Natural killer cell (primary cell): Measurements from ENCODE around the gene KCNQ2. TPM values are rescaled to one million over a fixed set of nuclear protein-coding genes. Genes with fewer than 3 reads are reported as not detected.

ENCODE experiments used
- ATAC-seq, 3 donors: fragments of 150-1000 bp in 2 of 3; fragments of 200-7000 bp in 1 of 3; cut with Tn5 transposase; 1 replicate in 1 of 3; 2 replicates in 2 of 3; pipeline ENCODE4 v1.10.0; 2021; ENCODE audit warnings: mild to moderate bottlenecking in 2 of 3, moderate library complexity in 2 of 3
- DNase-seq, 2 donors: peaks; one replicate each; pipeline versions ENCODE4 v3.0.0 to v3.0.0-alpha.2; 2013 to 2021; ENCODE audit warnings: mixed read lengths in 1 of 2
- H3K27ac ChIP-seq: one replicate; pipeline ENCODE4 v1.5.1; 2013; ENCODE audit warnings: mild to moderate bottlenecking, low read length
- H3K27me3 ChIP-seq: one replicate; pipeline ENCODE4 v1.6.1; 2013; ENCODE audit warnings: low read length; ENCODE audit not compliant: control insufficient read depth, insufficient read depth
- H3K36me3 ChIP-seq: one replicate; pipeline ENCODE4 v1.6.1; 2013; ENCODE audit warnings: low read length; ENCODE audit not compliant: control insufficient read depth, insufficient read depth
- H3K4me1 ChIP-seq: one replicate; pipeline ENCODE4 v1.6.1; 2013; ENCODE audit warnings: low read length; ENCODE audit not compliant: control insufficient read depth, insufficient read depth
- H3K4me3 ChIP-seq: one replicate; pipeline ENCODE4 v1.5.1; 2013; ENCODE audit warnings: low read length
- H3K9me3 ChIP-seq: one replicate; pipeline ENCODE4 v1.6.1; 2013; ENCODE audit warnings: low read length; ENCODE audit not compliant: control insufficient read depth, insufficient read depth
- H3K27ac Mint-ChIP-seq, 2 donors: one replicate each; pipeline ENCODE4 v1.8.0; 2022; ENCODE audit warnings: mild to moderate bottlenecking in 2 of 2, mixed read lengths in 2 of 2, moderate library complexity in 1 of 2
- H3K27me3 Mint-ChIP-seq, 2 donors: one replicate each; pipeline ENCODE4 v1.8.0; 2022; ENCODE audit warnings: low read depth in 2 of 2, mixed read lengths in 2 of 2
- H3K36me3 Mint-ChIP-seq: one replicate; pipeline ENCODE4 v1.8.0; 2022; ENCODE audit warnings: mixed read lengths
- H3K4me1 Mint-ChIP-seq, 2 donors: one replicate each; pipeline ENCODE4 v1.8.0; 2022; ENCODE audit warnings: mixed read lengths in 2 of 2
- H3K4me3 Mint-ChIP-seq: one replicate; pipeline ENCODE4 v1.8.0; 2022; ENCODE audit warnings: mild to moderate bottlenecking, moderate library complexity, mixed read lengths
- H3K9me3 Mint-ChIP-seq, 2 donors: one replicate each; pipeline ENCODE4 v1.8.0; 2022; ENCODE audit warnings: mixed read lengths in 2 of 2
- CTCF ChIP-seq: fragments of 200-600 bp; IDR thresholded peaks from one replicate; pipeline ENCODE4 v1.8.0; 2022; ENCODE audit warnings: antibody characterized with exemption
- WGBS: methylation state at CpG from one replicate; pipeline ENCODE4 v1.1.7; 2013; ENCODE audit warnings: missing lambda C conversion rate; ENCODE audit not compliant: insufficient coverage; 5-methylcytosine and 5-hydroxymethylcytosine counted together
- intact Hi-C: fragments of 100-400 bp; cut with micrococcal nuclease; formaldehyde crosslinking; loops from one replicate; pipeline ENCODE4 v1.14.2; 2022
- total RNA-seq, 4 donors: library from RNA; stranded (reverse); fragments of 120-200 nt in 1 of 4; gene quantifications; one replicate each; pipeline versions ENCODE4 v1.2.3 to v1.2.4, GENCODE V29; 2013 to 2022

The KCNQ2 gene
- total RNA-seq, 3 donors from 2014 or later (not counting 1 experiment from before 2014, with no cell fraction given): not detected

- H3K9me3 Mint-ChIP-seq: no peaks in the 10 kb centered on the region
- ATAC-seq: no peak
- Histone ChIP-seq H3K36me3 (no peaks in the 10 kb centered on the region), H3K9me3 (no peaks in the 10 kb centered on the region), H3K4me3 (no peak overlapping the region), H3K4me1 (peaks cover 4% of the 10 kb centered on the region), H3K27ac (no peak overlapping the region), H3K27me3 (no peaks in the 10 kb centered on the region)
- WGBS: 88% methylated on average over 20 of the region's 20 CpGs
- peaks cover 0 to 2% of the 10 kb centered on the region in 2 donors for H3K27me3 Mint-ChIP-seq
- H3K4me1 Mint-ChIP-seq: no peaks in the 10 kb centered on the region
- no peak overlapping the region for H3K27ac Mint-ChIP-seq
- no peak for TF ChIP-seq CTCF
- intact Hi-C loops: no loop called here
- no peak overlapping the region for H3K4me3 Mint-ChIP-seq
- no peaks in the 10 kb centered on the region for H3K36me3 Mint-ChIP-seq
- no peak for DNase-seq
Measured at GRCh38 chr20:63428906-63429575, 43.4 kb downstream of the KCNQ2 start.

- peaks cover 0 to 2% of the 10 kb centered on the region in 2 donors for H3K27me3 Mint-ChIP-seq
- Histone ChIP-seq H3K27me3 (no peaks in the 10 kb centered on the region), H3K9me3 (no peaks in the 10 kb centered on the region), H3K4me3 (no peak overlapping the region), H3K27ac (no peak overlapping the region), H3K36me3 (no peaks in the 10 kb centered on the region), H3K4me1 (no peaks in the 10 kb centered on the region)
- no peaks in the 10 kb centered on the region for H3K4me1 Mint-ChIP-seq
- ATAC-seq: no peak
- no peak for DNase-seq
- 90% methylated on average over 27 of the region's 27 CpGs for WGBS
- H3K27ac Mint-ChIP-seq: no peak overlapping the region
- no peak overlapping the region for H3K4me3 Mint-ChIP-seq
- H3K36me3 Mint-ChIP-seq: no peaks in the 10 kb centered on the region
- no peak for TF ChIP-seq CTCF
- H3K9me3 Mint-ChIP-seq: no peaks in the 10 kb centered on the region
- intact Hi-C loops: no loop called here
Measured at GRCh38 chr20:63427724-63428330, 44.6 kb downstream of the KCNQ2 start.

- Histone ChIP-seq H3K4me3 (no peak overlapping the region), H3K4me1 (no peaks in the 10 kb centered on the region), H3K36me3 (no peaks in the 10 kb centered on the region), H3K27ac (no peak overlapping the region), H3K9me3 (no peaks in the 10 kb centered on the region), H3K27me3 (no peaks in the 10 kb centered on the region)
- Mint-ChIP-seq H3K4me3 (no peak overlapping the region), H3K27ac (no peak overlapping the region), H3K4me1 (no peaks in the 10 kb centered on the region), H3K9me3 (no peaks in the 10 kb centered on the region), H3K36me3 (no peaks in the 10 kb centered on the region), H3K27me3 (peaks cover 0 to 2% of the 10 kb centered on the region in 2 donors)
- ATAC-seq (no peak), DNase-seq (no peak)
- WGBS: 94% methylated on average over 16 of the region's 16 CpGs
- intact Hi-C loops: no loop called here
- no peak for TF ChIP-seq CTCF
Measured at GRCh38 chr20:63427206-63427605, 45.2 kb downstream of the KCNQ2 start.
